Measurements from ENCODE around the gene MEN1.

MEN1 gene

GRCh38 chr11:64803158-64803845, 7.0 kb downstream of the MEN1 start, which contains the start of gene MAP4K2:
TSS of gene MAP4K2 (minus strand) at chr11:64803214. CDS start at chr11:64803149, 65 bp downstream.
- DNase-seq (ENCODE audit: low read depth in 2 of 3, low spot score in 1 of 3), result peak; percentile 62 to 83 (median 70)

GRCh38 chr11:64802370-64803157, 7.8 kb downstream of the MEN1 start:
- DNase-seq (ENCODE audit: low read depth in 2 of 3, low spot score in 1 of 3), result peak in 2 of 3 donors; percentile 14 to 20

GRCh38 chr11:64801561-64802369, 8.6 kb downstream of the MEN1 start:
- DNase-seq (ENCODE audit: low read depth in 2 of 3, low spot score in 1 of 3), result no peak

- no peak for DNase-seq (ENCODE audit: low read depth in 2 of 3, low spot score in 1 of 3)
Measured at GRCh38 chr11:64801158-64801464, 9.2 kb downstream of the MEN1 start.

- no peak for DNase-seq (ENCODE audit: low read depth in 2 of 3, low spot score in 1 of 3)
Measured at GRCh38 chr11:64800303-64801157, 9.8 kb downstream of the MEN1 start.

GRCh38 chr11:64799623-64800302, 10.6 kb downstream of the MEN1 start:
- no peak for DNase-seq (ENCODE audit: low read depth in 2 of 3, low spot score in 1 of 3)

GRCh38 chr11:64799256-64799622, 11.1 kb downstream of the MEN1 start:
- DNase-seq (ENCODE audit: low read depth in 2 of 3, low spot score in 1 of 3), result no peak

- DNase-seq (ENCODE audit: low read depth in 2 of 3, low spot score in 1 of 3), result no peak
Measured at GRCh38 chr11:64796757-64797541, 13.4 kb downstream of the MEN1 start.

- no peak for DNase-seq (ENCODE audit: low read depth in 2 of 3, low spot score in 1 of 3)
Measured at GRCh38 chr11:64796047-64796756, 14.1 kb downstream of the MEN1 start.

- DNase-seq (ENCODE audit: low read depth in 2 of 3, low spot score in 1 of 3), result no peak
Measured at GRCh38 chr11:64794526-64794925, 15.8 kb downstream of the MEN1 start.

GRCh38 chr11:64793271-64794160, 16.8 kb downstream of the MEN1 start:
- DNase-seq (ENCODE audit: low read depth in 2 of 3, low spot score in 1 of 3), result no peak

GRCh38 chr11:64792482-64792881, 17.9 kb downstream of the MEN1 start:
- no peak for DNase-seq (ENCODE audit: low read depth in 2 of 3, low spot score in 1 of 3)

- no peak for DNase-seq (ENCODE audit: low read depth in 2 of 3, low spot score in 1 of 3)
Measured at GRCh38 chr11:64791781-64792291, 18.5 kb downstream of the MEN1 start.

GRCh38 chr11:64790205-64791095, 19.9 kb downstream of the MEN1 start:
- DNase-seq (ENCODE audit: low read depth in 2 of 3, low spot score in 1 of 3), result no peak

GRCh38 chr11:64789331-64790204, 20.8 kb downstream of the MEN1 start:
- DNase-seq (ENCODE audit: low read depth in 2 of 3, low spot score in 1 of 3), result no peak
